GM23338 (cell line): ENCODE data around the gene GALNT7. TPM values are rescaled to one million over a fixed set of nuclear protein-coding genes. Genes with fewer than 3 reads are reported as not detected.

Experiments
- ATAC-seq: fragments of 200-7000 bp; cut with Tn5 transposase; 3 replicates; pipeline ENCODE4 v1.9.1; 2020
- DNase-seq: peaks from one replicate; pipeline ENCODE4 v3.0.0-alpha.2; 2015; ENCODE audit warnings: low spot score
- H2AFZ ChIP-seq: fragments of 200-600 bp; sonication (generic); 2 replicates; pipeline ENCODE4 v1.8.0; 2016; ENCODE audit warnings: antibody characterized with exemption, mild to moderate bottlenecking, moderate library complexity
- H3F3A ChIP-seq: fragments of 200-600 bp; sonication (generic); replicated peaks from 2 replicates; pipeline ENCODE4 v1.8.0; 2017; ENCODE audit warnings: antibody characterized with exemption, mixed run types, low read depth
- H3K27ac ChIP-seq: fragments of 200-600 bp; sonication (generic); 2 replicates; pipeline ENCODE4 v1.6.1; 2016; ENCODE audit warnings: low read depth
- H3K27me3 ChIP-seq: fragments of 200-600 bp; sonication (generic); 2 replicates; pipeline ENCODE4 v1.8.0; 2016; ENCODE audit warnings: mild to moderate bottlenecking, mixed run types, moderate library complexity; ENCODE audit not compliant: insufficient read depth
- H3K36me3 ChIP-seq: fragments of 200-600 bp; sonication (generic); 2 replicates; pipeline ENCODE4 v1.8.0; 2016; ENCODE audit warnings: mild to moderate bottlenecking; ENCODE audit not compliant: insufficient read depth
- H3K4me1 ChIP-seq: fragments of 200-600 bp; sonication (generic); 2 replicates; pipeline ENCODE4 v1.8.0; 2016; ENCODE audit warnings: mild to moderate bottlenecking, moderate library complexity; ENCODE audit not compliant: insufficient read depth
- H3K4me2 ChIP-seq: fragments of 200-600 bp; sonication (generic); 2 replicates; pipeline ENCODE4 v1.7.1; 2017; ENCODE audit warnings: mixed run types
- H3K4me3 ChIP-seq: fragments of 200-600 bp; sonication (generic); 2 replicates; pipeline ENCODE4 v1.6.1; 2016; ENCODE audit warnings: mixed run types
- H3K79me2 ChIP-seq: fragments of 200-600 bp; sonication (generic); replicated peaks from 2 replicates; pipeline ENCODE4 v1.8.0; 2017; ENCODE audit warnings: mild to moderate bottlenecking; ENCODE audit not compliant: insufficient read depth
- H3K9me2 ChIP-seq: fragments of 200-600 bp; sonication (generic); 2 replicates; pipeline ENCODE4 v1.8.0; 2017; ENCODE audit not compliant: insufficient read depth
- H4K20me1 ChIP-seq: fragments of 200-600 bp; sonication (generic); replicated peaks from 2 replicates; pipeline ENCODE4 v1.8.0; 2017; ENCODE audit warnings: mild to moderate bottlenecking; ENCODE audit not compliant: insufficient read depth
- H3K27ac Mint-ChIP-seq: 2 replicates; pipeline ENCODE4 v1.8.0; 2020; ENCODE audit warnings: inconsistent platforms, mild to moderate bottlenecking, moderate library complexity, mixed read lengths
- H3K27me3 Mint-ChIP-seq: 3 replicates; pipeline ENCODE4 v1.8.0; 2022; ENCODE audit warnings: low read depth, mild to moderate bottlenecking, moderate library complexity, mixed read lengths, inconsistent platforms; ENCODE audit not compliant: insufficient read depth, poor library complexity
- H3K36me3 Mint-ChIP-seq: 3 replicates; pipeline ENCODE4 v1.8.0; 2021; ENCODE audit warnings: low read depth, mild to moderate bottlenecking, inconsistent platforms, moderate library complexity, mixed read lengths
- H3K4me1 Mint-ChIP-seq: 3 replicates; pipeline ENCODE4 v1.8.0; 2020; ENCODE audit warnings: mild to moderate bottlenecking, inconsistent platforms, mixed read lengths
- H3K4me3 Mint-ChIP-seq: 3 replicates; pipeline ENCODE4 v1.8.0; 2021; ENCODE audit warnings: moderate library complexity, mild to moderate bottlenecking, inconsistent platforms, mixed read lengths
- H3K9me3 Mint-ChIP-seq: 3 replicates; pipeline ENCODE4 v1.8.0; 2020; ENCODE audit warnings: moderate library complexity, mild to moderate bottlenecking, inconsistent platforms, mixed read lengths
- CREB1 ChIP-seq: fragments of 250-450 bp; sonication (Bioruptor Pico); IDR thresholded peaks from 2 replicates; pipeline ENCODE4 v1.5.0; 2020; ENCODE audit warnings: low read depth, mild to moderate bottlenecking, moderate library complexity
- EZH2phosphoT487 ChIP-seq: fragments of 200-600 bp; sonication (generic); IDR thresholded peaks from one replicate; pipeline ENCODE4 v1.8.1; 2018; ENCODE audit warnings: antibody characterized with exemption; ENCODE audit not compliant: unreplicated experiment
- NANOG ChIP-seq: IDR thresholded peaks from 2 replicates; pipeline ENCODE4 v1.6.1; 2016; ENCODE audit warnings: antibody characterized with exemption, borderline replicate concordance
- POLR2AphosphoS5 ChIP-seq: IDR thresholded peaks from 2 replicates; pipeline ENCODE4 v1.6.1; 2016; ENCODE audit warnings: antibody characterized with exemption, low read depth
- STAT1 ChIP-seq: IDR thresholded peaks from one replicate; pipeline ENCODE4 v1.6.1; 2016; ENCODE audit warnings: antibody characterized with exemption; ENCODE audit not compliant: unreplicated experiment
- ZNF114 ChIP-seq: fragments of 250-450 bp; sonication (Bioruptor Pico); IDR thresholded peaks from 2 replicates; pipeline ENCODE4 v1.5.0; 2020; ENCODE audit warnings: mild to moderate bottlenecking, moderate library complexity
- polyA plus RNA-seq: library from polyadenylated mRNA; unstranded; fragments of >200 nt; fragmentation: Nextera tagmentation; extraction: Ambion mirVana; gene quantifications from 2 replicates; pipeline ENCODE4 v1.2.1, GENCODE V29; 2016
- total RNA-seq: library from RNA; depleted of rRNA; stranded (reverse); fragments of >200 nt; shearing (Covaris generic); gene quantifications from 2 replicates; pipeline ENCODE4 v1.2.3, GENCODE V29; 2014
- TF ChIP-seq, protein P1 (sequence below): fragments of 250-450 bp; sonication (Bioruptor Pico); IDR thresholded peaks from 2 replicates; pipeline ENCODE4 v1.5.0; 2020; ENCODE audit warnings: mild to moderate bottlenecking, moderate library complexity
- TF ChIP-seq, protein P2 (sequence below): IDR thresholded peaks from 2 replicates; pipeline ENCODE4 v1.6.1; 2016; ENCODE audit warnings: antibody characterized with exemption
- TF ChIP-seq, protein P3 (sequence below), 2 experiments: fragments of 200-600 bp in 1 of 2; sonication (generic) in 1 of 2; conservative IDR thresholded peaks; 2 replicates each; pipeline versions ENCODE4 v1.5.1 to v1.6.1; 2016 to 2017; ENCODE audit warnings: antibody characterized with exemption in 2 of 2, low read depth in 2 of 2, mild to moderate bottlenecking in 2 of 2, moderate library complexity in 1 of 2

The GALNT7 gene
- total and polyA plus RNA-seq, 2 experiments from 2014 or later = 31.8 to 72.2 TPM

DNA sequence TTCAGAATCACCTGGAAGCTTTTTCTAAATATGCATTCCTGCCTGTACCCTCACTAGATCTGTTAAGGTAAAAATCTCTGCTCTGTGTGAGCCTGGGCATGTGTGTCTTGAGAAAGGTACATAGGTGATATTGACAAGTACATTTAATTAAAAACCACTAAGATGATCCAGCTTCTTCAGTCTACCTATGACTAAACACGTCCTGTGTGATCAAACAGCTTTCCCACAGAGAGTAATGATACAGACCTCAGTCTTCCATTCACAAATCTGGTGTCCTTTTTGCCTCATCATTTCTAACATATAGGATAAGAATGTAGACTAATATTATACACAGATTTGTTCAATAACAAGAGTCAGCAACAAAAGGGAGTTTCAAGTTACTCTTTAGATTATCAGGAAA lies 42.6 kb downstream of the GALNT7 start (continued):
- TF ChIP-seq, protein P1, sequence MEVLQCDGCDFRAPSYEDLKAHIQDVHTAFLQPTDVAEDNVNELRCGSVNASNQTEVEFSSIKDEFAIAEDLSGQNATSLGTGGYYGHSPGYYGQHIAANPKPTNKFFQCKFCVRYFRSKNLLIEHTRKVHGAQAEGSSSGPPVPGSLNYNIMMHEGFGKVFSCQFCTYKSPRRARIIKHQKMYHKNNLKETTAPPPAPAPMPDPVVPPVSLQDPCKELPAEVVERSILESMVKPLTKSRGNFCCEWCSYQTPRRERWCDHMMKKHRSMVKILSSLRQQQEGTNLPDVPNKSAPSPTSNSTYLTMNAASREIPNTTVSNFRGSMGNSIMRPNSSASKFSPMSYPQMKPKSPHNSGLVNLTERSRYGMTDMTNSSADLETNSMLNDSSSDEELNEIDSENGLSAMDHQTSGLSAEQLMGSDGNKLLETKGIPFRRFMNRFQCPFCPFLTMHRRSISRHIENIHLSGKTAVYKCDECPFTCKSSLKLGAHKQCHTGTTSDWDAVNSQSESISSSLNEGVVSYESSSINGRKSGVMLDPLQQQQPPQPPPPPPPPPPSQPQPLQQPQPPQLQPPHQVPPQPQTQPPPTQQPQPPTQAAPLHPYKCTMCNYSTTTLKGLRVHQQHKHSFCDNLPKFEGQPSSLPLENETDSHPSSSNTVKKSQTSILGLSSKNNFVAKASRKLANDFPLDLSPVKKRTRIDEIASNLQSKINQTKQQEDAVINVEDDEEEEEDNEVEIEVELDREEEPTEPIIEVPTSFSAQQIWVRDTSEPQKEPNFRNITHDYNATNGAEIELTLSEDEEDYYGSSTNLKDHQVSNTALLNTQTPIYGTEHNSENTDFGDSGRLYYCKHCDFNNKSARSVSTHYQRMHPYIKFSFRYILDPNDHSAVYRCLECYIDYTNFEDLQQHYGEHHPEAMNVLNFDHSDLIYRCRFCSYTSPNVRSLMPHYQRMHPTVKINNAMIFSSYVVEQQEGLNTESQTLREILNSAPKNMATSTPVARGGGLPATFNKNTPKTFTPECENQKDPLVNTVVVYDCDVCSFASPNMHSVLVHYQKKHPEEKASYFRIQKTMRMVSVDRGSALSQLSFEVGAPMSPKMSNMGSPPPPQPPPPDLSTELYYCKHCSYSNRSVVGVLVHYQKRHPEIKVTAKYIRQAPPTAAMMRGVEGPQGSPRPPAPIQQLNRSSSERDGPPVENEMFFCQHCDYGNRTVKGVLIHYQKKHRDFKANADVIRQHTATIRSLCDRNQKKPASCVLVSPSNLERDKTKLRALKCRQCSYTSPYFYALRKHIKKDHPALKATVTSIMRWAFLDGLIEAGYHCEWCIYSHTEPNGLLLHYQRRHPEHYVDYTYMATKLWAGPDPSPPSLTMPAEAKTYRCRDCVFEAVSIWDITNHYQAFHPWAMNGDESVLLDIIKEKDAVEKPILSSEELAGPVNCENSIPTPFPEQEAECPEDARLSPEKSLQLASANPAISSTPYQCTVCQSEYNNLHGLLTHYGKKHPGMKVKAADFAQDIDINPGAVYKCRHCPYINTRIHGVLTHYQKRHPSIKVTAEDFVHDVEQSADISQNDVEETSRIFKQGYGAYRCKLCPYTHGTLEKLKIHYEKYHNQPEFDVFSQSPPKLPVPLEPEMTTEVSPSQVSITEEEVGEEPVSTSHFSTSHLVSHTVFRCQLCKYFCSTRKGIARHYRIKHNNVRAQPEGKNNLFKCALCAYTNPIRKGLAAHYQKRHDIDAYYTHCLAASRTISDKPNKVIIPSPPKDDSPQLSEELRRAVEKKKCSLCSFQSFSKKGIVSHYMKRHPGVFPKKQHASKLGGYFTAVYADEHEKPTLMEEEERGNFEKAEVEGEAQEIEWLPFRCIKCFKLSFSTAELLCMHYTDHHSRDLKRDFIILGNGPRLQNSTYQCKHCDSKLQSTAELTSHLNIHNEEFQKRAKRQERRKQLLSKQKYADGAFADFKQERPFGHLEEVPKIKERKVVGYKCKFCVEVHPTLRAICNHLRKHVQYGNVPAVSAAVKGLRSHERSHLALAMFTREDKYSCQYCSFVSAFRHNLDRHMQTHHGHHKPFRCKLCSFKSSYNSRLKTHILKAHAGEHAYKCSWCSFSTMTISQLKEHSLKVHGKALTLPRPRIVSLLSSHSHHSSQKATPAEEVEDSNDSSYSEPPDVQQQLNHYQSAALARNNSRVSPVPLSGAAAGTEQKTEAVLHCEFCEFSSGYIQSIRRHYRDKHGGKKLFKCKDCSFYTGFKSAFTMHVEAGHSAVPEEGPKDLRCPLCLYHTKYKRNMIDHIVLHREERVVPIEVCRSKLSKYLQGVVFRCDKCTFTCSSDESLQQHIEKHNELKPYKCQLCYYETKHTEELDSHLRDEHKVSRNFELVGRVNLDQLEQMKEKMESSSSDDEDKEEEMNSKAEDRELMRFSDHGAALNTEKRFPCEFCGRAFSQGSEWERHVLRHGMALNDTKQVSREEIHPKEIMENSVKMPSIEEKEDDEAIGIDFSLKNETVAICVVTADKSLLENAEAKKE (CRISPR knock-in tag) = no peak
- TF ChIP-seq POLR2AphosphoS5 (no peak), CREB1 (no peak), ZNF114 (CRISPR knock-in tag) (no peak), NANOG (no peak), EZH2phosphoT487 (no peak), STAT1 (no peak)

DNA sequence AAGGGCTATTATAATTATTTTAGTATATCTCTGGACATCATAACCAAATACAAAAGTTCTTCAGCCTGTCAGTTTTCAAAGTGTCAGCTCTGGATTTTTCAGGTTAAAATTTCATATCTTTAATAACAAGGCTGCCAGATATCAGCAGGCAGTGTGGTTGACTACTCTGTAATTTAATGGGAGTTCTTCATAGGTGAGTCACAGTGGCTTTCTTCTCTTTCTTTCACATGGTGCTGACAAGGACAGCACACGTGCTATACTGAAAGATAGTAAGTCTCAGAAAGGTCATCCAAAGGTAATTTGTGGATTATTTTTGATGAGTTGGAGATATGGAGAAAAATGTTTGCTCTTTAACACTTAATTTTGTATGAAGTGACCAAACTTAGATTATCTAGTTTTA lies 43.2 kb downstream of the GALNT7 start:
- Histone ChIP-seq H4K20me1 (peaks cover 2% of the 10 kb centered on the region; the same call in 1 of the 2 replicates), H3K9me2 (no peaks in the 10 kb centered on the region), H3K79me2 (peaks cover 98% of the 10 kb centered on the region), H3K4me1 (peaks cover 44% of the 10 kb centered on the region), H3K36me3 (no peaks in the 10 kb centered on the region), H3F3A (no peaks in the 10 kb centered on the region), H3K27me3 (no peaks in the 10 kb centered on the region), H2AFZ (no peak overlapping the region), H3K4me3 (no peak overlapping the region), H3K27ac (no peak overlapping the region), H3K4me2 (no peak overlapping the region)
- no peak overlapping the region; the same call in 1 of the 2 replicates for H3K27ac Mint-ChIP-seq
- no peak overlapping the region for H3K4me3 Mint-ChIP-seq
- H3K4me1 Mint-ChIP-seq = peaks cover 62% of the 10 kb centered on the region
- TF ChIP-seq, protein P2, sequence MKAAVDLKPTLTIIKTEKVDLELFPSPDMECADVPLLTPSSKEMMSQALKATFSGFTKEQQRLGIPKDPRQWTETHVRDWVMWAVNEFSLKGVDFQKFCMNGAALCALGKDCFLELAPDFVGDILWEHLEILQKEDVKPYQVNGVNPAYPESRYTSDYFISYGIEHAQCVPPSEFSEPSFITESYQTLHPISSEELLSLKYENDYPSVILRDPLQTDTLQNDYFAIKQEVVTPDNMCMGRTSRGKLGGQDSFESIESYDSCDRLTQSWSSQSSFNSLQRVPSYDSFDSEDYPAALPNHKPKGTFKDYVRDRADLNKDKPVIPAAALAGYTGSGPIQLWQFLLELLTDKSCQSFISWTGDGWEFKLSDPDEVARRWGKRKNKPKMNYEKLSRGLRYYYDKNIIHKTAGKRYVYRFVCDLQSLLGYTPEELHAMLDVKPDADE = no peak
- no peak for TF ChIP-seq STAT1
- TF ChIP-seq, protein P3, sequence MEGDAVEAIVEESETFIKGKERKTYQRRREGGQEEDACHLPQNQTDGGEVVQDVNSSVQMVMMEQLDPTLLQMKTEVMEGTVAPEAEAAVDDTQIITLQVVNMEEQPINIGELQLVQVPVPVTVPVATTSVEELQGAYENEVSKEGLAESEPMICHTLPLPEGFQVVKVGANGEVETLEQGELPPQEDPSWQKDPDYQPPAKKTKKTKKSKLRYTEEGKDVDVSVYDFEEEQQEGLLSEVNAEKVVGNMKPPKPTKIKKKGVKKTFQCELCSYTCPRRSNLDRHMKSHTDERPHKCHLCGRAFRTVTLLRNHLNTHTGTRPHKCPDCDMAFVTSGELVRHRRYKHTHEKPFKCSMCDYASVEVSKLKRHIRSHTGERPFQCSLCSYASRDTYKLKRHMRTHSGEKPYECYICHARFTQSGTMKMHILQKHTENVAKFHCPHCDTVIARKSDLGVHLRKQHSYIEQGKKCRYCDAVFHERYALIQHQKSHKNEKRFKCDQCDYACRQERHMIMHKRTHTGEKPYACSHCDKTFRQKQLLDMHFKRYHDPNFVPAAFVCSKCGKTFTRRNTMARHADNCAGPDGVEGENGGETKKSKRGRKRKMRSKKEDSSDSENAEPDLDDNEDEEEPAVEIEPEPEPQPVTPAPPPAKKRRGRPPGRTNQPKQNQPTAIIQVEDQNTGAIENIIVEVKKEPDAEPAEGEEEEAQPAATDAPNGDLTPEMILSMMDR (conservative IDR thresholded peaks at IDR 0.05; ENCODE audit: low read depth in 2 of 2) = no peak
- peaks cover 6% of the 10 kb centered on the region; the same call in 2 of the 3 replicates for H3K36me3 Mint-ChIP-seq
- H3K27me3 Mint-ChIP-seq = peaks cover 11% of the 10 kb centered on the region
- DNase-seq (no peak), ATAC-seq (peak; percentile 43; the same call in 2 of the 3 replicates)
- H3K9me3 Mint-ChIP-seq = no peaks in the 10 kb centered on the region
